HCT116 (cell line): ENCODE data around the gene CNTN4. TPM values are rescaled to one million over a fixed set of nuclear protein-coding genes. Genes with fewer than 3 reads are reported as not detected.

Experiments used
- ATAC-seq: fragments of 200-7000 bp; cut with Tn5 transposase; 2 replicates; pipeline ENCODE4 v1.9.1; 2020; ENCODE audit warnings: mild to moderate bottlenecking, moderate library complexity
- BruUV-seq: library from RNA; stranded (reverse); fragments of 400-500 nt; replicated peaks from 2 replicates; lab custom pipeline; 2021; lab: Mats Ljungman, UMichigan
- CTCF ChIA-PET: fragments of 300-600 bp; sonication (Branson Sonifier 250); formaldehyde crosslinking; loops from one replicate; lab custom pipeline; 2021; ENCODE audit warnings: antibody characterized with exemption; lab: Charles Lee
- POLR2A ChIA-PET: fragments of 300-600, 350-600 bp; sonication (Branson Sonifier 250); formaldehyde crosslinking; loops from one replicate; lab custom pipeline; 2021; ENCODE audit warnings: antibody characterized with exemption; lab: Charles Lee
- RAD21 ChIA-PET, 2 experiments: fragments of 300-600 bp; sonication (Branson Sonifier 250); formaldehyde crosslinking; loops; one replicate each; lab custom pipeline; 2023; ENCODE audit warnings: low total read pairs in 2 of 2; ENCODE audit not compliant: uncharacterized antibody in 2 of 2, unreplicated experiment in 2 of 2, low non-redundant PET in 1 of 2; lab: Charles Lee
- DNase-seq: peaks from one replicate; pipeline ENCODE4 v3.0.0-alpha.2; 2010; ENCODE audit warnings: low read depth, low spot score
- H2AFZ ChIP-seq: fragments of 200-600 bp; shearing (Covaris generic), sonication (generic); 2 replicates; pipeline ENCODE4 v1.6.1; 2017; ENCODE audit warnings: low read depth, mixed run types, mixed read lengths, antibody characterized with exemption, low read length; ENCODE audit not compliant: poor library complexity, severe bottlenecking
- H3K27ac ChIP-seq: 2 replicates; pipeline ENCODE4 v1.5.1; 2012; ENCODE audit warnings: low read depth, low read length
- H3K27me3 ChIP-seq: fragments of 200-600 bp; sonication (generic); 2 replicates; pipeline ENCODE4 v1.6.1; 2016; ENCODE audit warnings: mixed run types, low read length, mixed read lengths; ENCODE audit not compliant: insufficient read depth
- H3K36me3 ChIP-seq, 2 experiments: fragments of 200-500 bp in 1 of 2; fragments of 200-600 bp in 1 of 2; sonication (Bioruptor generic) in 1 of 2; sonication (generic) in 1 of 2; 2 replicates each; pipeline versions ENCODE4 v1.5.1 to v1.6.1; 2014 to 2016; ENCODE audit warnings: low read length in 2 of 2, inconsistent platforms in 1 of 2, mixed read lengths in 1 of 2, mixed run types in 1 of 2; ENCODE audit not compliant: insufficient read depth in 2 of 2, control insufficient read depth in 1 of 2
- H3K4me1 ChIP-seq, 2 experiments: fragments of 200-600 bp in 1 of 2; sonication (generic) in 1 of 2; 2 replicates each; pipeline versions ENCODE4 v1.5.1 to v1.6.1; 2012 to 2017; ENCODE audit warnings: low read length in 2 of 2, inconsistent platforms in 1 of 2, mild to moderate bottlenecking in 1 of 2, mixed read lengths in 1 of 2, mixed run types in 1 of 2, moderate library complexity in 1 of 2; ENCODE audit not compliant: insufficient read depth in 2 of 2, control insufficient read depth in 1 of 2
- H3K4me2 ChIP-seq: fragments of 200-600 bp; sonication (generic); 2 replicates; pipeline ENCODE4 v1.6.1; 2017; ENCODE audit warnings: mixed run types, low read length, mixed read lengths
- H3K4me3 ChIP-seq, 2 experiments: fragments of 200-600 bp in 1 of 2; sonication (generic) in 1 of 2; replicated peaks in 1 of 2; 2 replicates each; pipeline ENCODE4 v1.5.1; 2011 to 2016; ENCODE audit warnings: low read length in 2 of 2, control low read depth in 1 of 2, low read depth in 1 of 2, mild to moderate bottlenecking in 1 of 2, mixed read lengths in 1 of 2, mixed run types in 1 of 2
- H3K79me2 ChIP-seq: fragments of 200-600 bp; sonication (generic); 2 replicates; pipeline ENCODE4 v1.6.1; 2017; ENCODE audit warnings: mild to moderate bottlenecking, mixed run types, low read length, moderate library complexity, mixed read lengths; ENCODE audit not compliant: insufficient read depth
- H3K9ac ChIP-seq: fragments of 200-600 bp; sonication (generic); 2 replicates; pipeline ENCODE4 v1.6.1; 2016; ENCODE audit warnings: low read length, mixed read lengths
- H3K9me2 ChIP-seq: fragments of 200-600 bp; sonication (generic), shearing (Covaris generic); 2 replicates; pipeline ENCODE4 v1.6.1; 2017; ENCODE audit warnings: mixed run types, mild to moderate bottlenecking, moderate library complexity; ENCODE audit not compliant: insufficient read depth
- H3K9me3 ChIP-seq, 2 experiments: fragments of 200-500 bp in 1 of 2; fragments of 200-600 bp in 1 of 2; sonication (Bioruptor generic) in 1 of 2; sonication (generic) in 1 of 2; 2 replicates each; pipeline ENCODE4 v1.6.1; 2014 to 2017; ENCODE audit warnings: low read length in 2 of 2, mixed read lengths in 2 of 2, inconsistent platforms in 1 of 2, low read depth in 1 of 2, mild to moderate bottlenecking in 1 of 2, mixed run types in 1 of 2, moderate library complexity in 1 of 2; ENCODE audit not compliant: control insufficient read depth in 1 of 2, insufficient read depth in 1 of 2
- H4K20me1 ChIP-seq: fragments of 200-600 bp; sonication (generic), shearing (Covaris generic); 2 replicates; pipeline ENCODE4 v1.6.1; 2017; ENCODE audit warnings: mixed run types, mild to moderate bottlenecking, moderate library complexity; ENCODE audit not compliant: insufficient read depth
- ATF3 ChIP-seq: IDR thresholded peaks from 2 replicates; pipeline ENCODE4 v1.6.1; 2012
- CTCF ChIP-seq, 3 experiments: fragments of 200-600 bp in 1 of 3; sonication (generic) in 1 of 3; IDR thresholded peaks in 2 of 3; conservative IDR thresholded peaks in 1 of 3; 2 replicates each; pipeline ENCODE4 v1.5.1; 2012 to 2017; ENCODE audit warnings: low read depth in 2 of 3, low read length in 2 of 3, antibody characterized with exemption in 1 of 3, borderline replicate concordance in 1 of 3, control low read depth in 1 of 3, mild to moderate bottlenecking in 1 of 3, mixed read lengths in 1 of 3, mixed run types in 1 of 3, moderate library complexity in 1 of 3; ENCODE audit not compliant: insufficient read depth in 1 of 3
- EGR1 ChIP-seq: IDR thresholded peaks from 2 replicates; pipeline ENCODE4 v1.6.1; 2012; ENCODE audit warnings: low read depth
- ELF1 ChIP-seq: IDR thresholded peaks from 2 replicates; pipeline ENCODE4 v1.6.1; 2012; ENCODE audit warnings: low read depth, borderline replicate concordance
- EZH2 ChIP-seq: fragments of 200-600 bp; sonication (generic); IDR thresholded peaks from 2 replicates; pipeline ENCODE4 v1.6.1; 2017; ENCODE audit warnings: antibody characterized with exemption, mixed run types
- EZH2phosphoT487 ChIP-seq: fragments of 200-600 bp; IDR thresholded peaks from 2 replicates; pipeline ENCODE4 v1.6.1; 2018; ENCODE audit warnings: antibody characterized with exemption, borderline replicate concordance
- FOSL1 ChIP-seq: IDR thresholded peaks from 2 replicates; pipeline ENCODE4 v1.6.1; 2012; ENCODE audit warnings: low read depth
- JUND ChIP-seq: IDR thresholded peaks from 2 replicates; pipeline ENCODE4 v1.6.1; 2012
- MAX ChIP-seq: IDR thresholded peaks from 2 replicates; pipeline ENCODE4 v1.6.1; 2012
- POLR2A ChIP-seq: IDR thresholded peaks from 2 replicates; pipeline ENCODE4 v1.7.0; 2011; ENCODE audit warnings: borderline replicate concordance; ENCODE audit not compliant: insufficient read depth, insufficient read length; ENCODE audit errors: extremely low read depth
- POLR2AphosphoS5 ChIP-seq: IDR thresholded peaks from 2 replicates; pipeline ENCODE4 v1.6.1; 2011; ENCODE audit warnings: mild to moderate bottlenecking, low read depth, low read length, moderate library complexity
- RAD21 ChIP-seq: IDR thresholded peaks from 2 replicates; pipeline ENCODE4 v1.6.1; 2012; ENCODE audit warnings: low read depth, mild to moderate bottlenecking
- SRF ChIP-seq: IDR thresholded peaks from 2 replicates; pipeline ENCODE4 v1.6.1; 2012; ENCODE audit warnings: low read depth
- YY1 ChIP-seq: IDR thresholded peaks from 2 replicates; pipeline ENCODE4 v1.6.1; 2011; ENCODE audit warnings: low read length, low read depth, moderate library complexity, mild to moderate bottlenecking; ENCODE audit not compliant: insufficient replicate concordance; ENCODE audit errors: extremely low read depth
- ZBTB33 ChIP-seq: IDR thresholded peaks from 2 replicates; pipeline ENCODE4 v1.6.1; 2011; ENCODE audit warnings: mild to moderate bottlenecking, low read length, moderate library complexity; ENCODE audit not compliant: insufficient replicate concordance; ENCODE audit errors: extremely low read depth
- ZNF274 ChIP-seq: fragments of 200-500 bp; sonication (Bioruptor generic); IDR thresholded peaks from 2 replicates; pipeline ENCODE4 v1.6.1; 2014; ENCODE audit warnings: mild to moderate bottlenecking, low read depth, low read length, inconsistent platforms
- intact Hi-C: fragments of 100-400 bp; cut with micrococcal nuclease; formaldehyde crosslinking; loops from 2 replicates; pipeline ENCODE4 v1.10.0; 2022
- total RNA-seq: library from RNA; stranded (reverse); gene quantifications from one replicate; pipeline ENCODE4 v1.2.1, GENCODE V29; 2021; ENCODE audit not compliant: unreplicated experiment

Gene CNTN4
- total RNA-seq, 1 experiment from 2014 or later = not detected

- POLR2A ChIA-PET = no interaction called here
- Histone ChIP-seq H3K4me2 (no peak overlapping the region), H3K36me3 (no peaks in the 10 kb centered on the region), H3K79me2 (no peaks in the 10 kb centered on the region), H3K4me3 (no peak overlapping the region), H3K27ac (no peak overlapping the region), H3K9me2 (no peaks in the 10 kb centered on the region), H3K27me3 (peaks cover 24% of the 10 kb centered on the region), H3K9me3 (no peaks in the 10 kb centered on the region), H4K20me1 (no peaks in the 10 kb centered on the region), H2AFZ (no peak overlapping the region), H3K4me1 (no peaks in the 10 kb centered on the region), H3K9ac (no peak overlapping the region)
- no peak for ATAC-seq
- RAD21 ChIA-PET = no interaction called here
- no peak for DNase-seq
- TF ChIP-seq SRF (no peak), CTCF (IDR thresholded peaks at IDR 0.05 in 2 of 3, conservative IDR thresholded peaks at IDR 0.05 in 1 of 3; ENCODE audit: borderline replicate concordance in 1 of 3, insufficient read depth in 1 of 3, low read depth in 2 of 3, low read length in 2 of 3) (no peak), EGR1 (no peak), JUND (no peak)
- CTCF ChIA-PET = no interaction called here
- no TSS peak for BruUV-seq
- intact Hi-C loops = no loop called here
Measured at GRCh38 chr3:3097958-3098357, 999.3 kb downstream of the CNTN4 start.

GRCh38 chr3:3101660-3102458 is 1003.2 kb downstream of the CNTN4 start:
- RAD21 ChIA-PET = no interaction called here
- H4K20me1 ChIP-seq = no peaks in the 10 kb centered on the region
- no peak overlapping the region for H3K9ac ChIP-seq
- intact Hi-C loops = no loop called here
- peaks cover 19% of the 10 kb centered on the region for H3K27me3 ChIP-seq
- no peak for ATAC-seq
- no peak overlapping the region for H3K4me2 ChIP-seq
- CTCF ChIA-PET = no interaction called here
- H3K4me3 ChIP-seq = no peak overlapping the region
- H2AFZ ChIP-seq = no peak overlapping the region
- H3K9me3 ChIP-seq = no peaks in the 10 kb centered on the region
- no TSS peak for BruUV-seq
- DNase-seq = no peak
- H3K4me1 ChIP-seq = no peaks in the 10 kb centered on the region
- H3K79me2 ChIP-seq = no peaks in the 10 kb centered on the region
- H3K9me2 ChIP-seq = no peaks in the 10 kb centered on the region
- no peak overlapping the region for H3K27ac ChIP-seq
- POLR2A ChIA-PET = no interaction called here
- H3K36me3 ChIP-seq = no peaks in the 10 kb centered on the region
- TF ChIP-seq ELF1 (no peak), JUND (no peak), FOSL1 (no peak), POLR2AphosphoS5 (no peak), ZNF274 (no peak), SRF (no peak), MAX (no peak), ATF3 (no peak), YY1 (no peak), EZH2 (no peak), RAD21 (no peak), EGR1 (no peak), POLR2A (no peak), ZBTB33 (no peak), EZH2phosphoT487 (no peak)
